Activated CD4-positive, alpha-beta T cell treated with anti-CD3 and anti-CD28 coated beads, Interleukin-2, amount 50 U/mL, for 1 hour (primary cell): ENCODE data around the gene IL1RN.

Source experiments
- DNase-seq: peaks from one replicate; pipeline ENCODE4 v3.0.0-alpha.2; 2020

The IL1RN gene

GRCh38 chr2:113129519-113130078 lies 2.2 kb downstream of the IL1RN start:
- no peak for DNase-seq

- no peak for DNase-seq
Measured at GRCh38 chr2:113131352-113132185, 4.2 kb downstream of the IL1RN start.

DNA sequence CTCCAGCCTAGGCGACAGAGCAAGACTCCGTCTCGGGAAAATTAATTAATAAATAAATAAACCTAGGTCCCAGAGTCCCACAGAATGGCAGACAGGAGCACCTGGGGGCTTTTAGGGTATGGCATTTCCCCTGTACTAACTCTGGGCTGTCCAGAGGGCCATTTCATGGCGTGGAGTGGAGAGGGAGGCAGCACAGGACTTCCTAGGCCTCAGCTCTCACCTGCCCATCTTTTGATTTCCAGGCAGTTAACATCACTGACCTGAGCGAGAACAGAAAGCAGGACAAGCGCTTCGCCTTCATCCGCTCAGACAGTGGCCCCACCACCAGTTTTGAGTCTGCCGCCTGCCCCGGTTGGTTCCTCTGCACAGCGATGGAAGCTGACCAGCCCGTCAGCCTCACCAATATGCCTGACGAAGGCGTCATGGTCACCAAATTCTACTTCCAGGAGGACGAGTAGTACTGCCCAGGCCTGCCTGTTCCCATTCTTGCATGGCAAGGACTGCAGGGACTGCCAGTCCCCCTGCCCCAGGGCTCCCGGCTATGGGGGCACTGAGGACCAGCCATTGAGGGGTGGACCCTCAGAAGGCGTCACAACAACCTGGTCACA lies 5.1 kb downstream of the IL1RN start:
- no peak for DNase-seq

DNA sequence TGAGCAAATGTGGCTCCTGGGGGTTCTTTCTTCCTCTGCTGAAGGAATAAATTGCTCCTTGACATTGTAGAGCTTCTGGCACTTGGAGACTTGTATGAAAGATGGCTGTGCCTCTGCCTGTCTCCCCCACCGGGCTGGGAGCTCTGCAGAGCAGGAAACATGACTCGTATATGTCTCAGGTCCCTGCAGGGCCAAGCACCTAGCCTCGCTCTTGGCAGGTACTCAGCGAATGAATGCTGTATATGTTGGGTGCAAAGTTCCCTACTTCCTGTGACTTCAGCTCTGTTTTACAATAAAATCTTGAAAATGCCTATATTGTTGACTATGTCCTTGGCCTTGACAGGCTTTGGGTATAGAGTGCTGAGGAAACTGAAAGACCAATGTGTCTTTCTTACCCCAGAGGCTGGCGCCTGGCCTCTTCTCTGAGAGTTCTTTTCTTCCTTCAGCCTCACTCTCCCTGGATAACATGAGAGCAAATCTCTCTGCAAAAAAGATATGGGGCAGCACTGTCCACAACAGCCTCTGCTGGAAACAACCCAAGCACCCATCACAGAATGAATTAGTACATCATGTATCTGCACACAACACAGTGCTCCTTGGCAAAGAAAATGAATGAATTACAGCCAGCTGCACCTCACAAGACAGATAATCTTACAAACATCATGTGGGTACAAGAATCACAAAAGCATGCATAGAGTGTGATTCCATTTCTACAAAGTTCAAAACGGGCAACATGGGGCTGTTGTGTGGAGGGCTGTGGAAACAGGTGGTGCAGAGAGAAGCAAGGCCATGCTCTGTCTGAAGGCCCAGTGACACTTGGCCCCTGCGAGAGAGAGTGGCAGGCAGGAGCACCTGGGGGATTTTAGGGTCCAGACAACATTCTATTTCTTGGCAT lies 6.6 kb downstream of the IL1RN start:
- DNase-seq, result no peak

- DNase-seq, result no peak
Measured at GRCh38 chr2:113134717-113135116, 7.3 kb downstream of the IL1RN start.

DNA sequence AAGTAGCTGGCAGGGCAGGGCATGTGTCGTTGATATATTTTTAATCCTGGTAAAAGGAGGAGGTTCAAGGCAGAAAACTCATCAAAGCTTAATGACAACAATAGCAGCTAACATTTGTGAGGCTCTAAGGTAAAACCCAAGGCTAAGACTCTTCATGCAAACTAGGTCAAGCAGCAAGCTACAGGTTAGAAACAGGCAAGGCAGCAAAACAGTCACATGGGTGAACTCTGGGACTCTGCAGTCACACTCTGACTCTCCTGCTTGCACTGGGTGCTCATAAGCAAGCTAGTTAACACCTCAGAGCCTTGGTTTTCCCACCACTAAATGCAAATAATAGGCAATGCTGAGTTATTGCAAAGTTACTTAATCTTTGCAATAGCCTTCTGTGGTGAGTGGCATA lies 7.9 kb downstream of the IL1RN start:
- DNase-seq, result no peak

DNA sequence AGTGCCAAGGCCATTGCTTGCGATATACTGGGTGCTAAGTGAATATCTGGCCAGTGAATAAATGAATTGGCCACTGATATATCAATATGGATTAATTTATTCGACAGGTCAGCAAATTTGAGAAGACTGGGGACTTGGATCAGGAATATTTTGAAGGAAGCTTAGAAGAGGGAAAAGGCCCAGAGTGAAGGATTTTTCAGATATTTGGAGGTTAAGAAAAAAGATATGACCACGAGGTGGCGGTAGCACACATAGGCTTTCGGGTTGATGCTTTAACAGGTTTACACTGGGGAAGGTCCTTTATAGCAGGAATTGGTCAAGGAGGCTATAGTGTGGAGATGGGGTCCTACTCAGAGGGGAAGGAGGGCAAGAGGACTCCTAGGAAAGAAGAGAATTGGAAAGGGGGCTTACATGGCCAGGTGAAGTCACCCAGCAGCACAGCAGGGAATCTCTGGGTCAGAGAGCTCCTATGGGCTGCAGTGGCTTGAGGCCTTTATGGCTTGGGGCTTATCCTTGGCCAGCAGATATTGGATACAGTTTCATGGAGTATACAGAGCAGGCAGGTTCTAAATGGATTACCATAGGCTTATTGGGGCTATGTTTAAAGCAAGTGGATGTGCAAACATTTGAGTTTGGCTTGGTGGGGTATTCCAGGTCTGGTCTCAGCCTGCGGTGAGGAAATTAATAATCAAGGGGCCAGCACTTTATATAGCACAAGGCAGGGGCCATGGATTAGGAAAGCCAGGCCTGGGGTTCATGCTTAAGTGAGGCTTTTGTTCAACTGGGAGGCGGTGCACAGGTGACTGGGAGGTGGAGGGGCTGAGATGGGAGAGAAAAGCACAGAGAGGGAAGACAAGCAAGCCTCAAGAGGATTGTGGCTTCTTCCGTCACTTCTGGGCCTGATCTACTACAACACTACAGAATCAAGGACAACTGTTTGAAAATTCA lies 9.7 kb downstream of the IL1RN start:
- peak; percentile 23 for DNase-seq

DNA sequence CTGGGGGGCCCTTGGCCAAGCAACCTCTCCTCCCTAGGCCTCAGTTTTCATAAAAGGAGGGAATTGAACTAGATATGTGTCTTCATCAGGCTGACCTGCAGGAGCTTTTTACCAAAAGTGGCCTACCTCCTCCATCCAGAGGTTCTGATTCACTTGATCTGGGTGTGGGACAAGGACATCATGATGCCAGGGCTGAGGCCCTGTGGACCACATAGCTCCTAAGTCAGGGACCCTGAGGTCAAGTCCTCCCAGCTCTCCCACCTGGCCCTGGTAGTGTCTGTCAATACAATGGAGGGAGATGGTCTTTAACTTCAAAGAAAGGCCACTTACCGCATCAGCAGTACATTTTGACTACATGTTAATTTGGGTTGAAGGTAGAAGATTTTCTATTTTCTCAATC lies 10.4 kb downstream of the IL1RN start:
- no peak for DNase-seq

DNA sequence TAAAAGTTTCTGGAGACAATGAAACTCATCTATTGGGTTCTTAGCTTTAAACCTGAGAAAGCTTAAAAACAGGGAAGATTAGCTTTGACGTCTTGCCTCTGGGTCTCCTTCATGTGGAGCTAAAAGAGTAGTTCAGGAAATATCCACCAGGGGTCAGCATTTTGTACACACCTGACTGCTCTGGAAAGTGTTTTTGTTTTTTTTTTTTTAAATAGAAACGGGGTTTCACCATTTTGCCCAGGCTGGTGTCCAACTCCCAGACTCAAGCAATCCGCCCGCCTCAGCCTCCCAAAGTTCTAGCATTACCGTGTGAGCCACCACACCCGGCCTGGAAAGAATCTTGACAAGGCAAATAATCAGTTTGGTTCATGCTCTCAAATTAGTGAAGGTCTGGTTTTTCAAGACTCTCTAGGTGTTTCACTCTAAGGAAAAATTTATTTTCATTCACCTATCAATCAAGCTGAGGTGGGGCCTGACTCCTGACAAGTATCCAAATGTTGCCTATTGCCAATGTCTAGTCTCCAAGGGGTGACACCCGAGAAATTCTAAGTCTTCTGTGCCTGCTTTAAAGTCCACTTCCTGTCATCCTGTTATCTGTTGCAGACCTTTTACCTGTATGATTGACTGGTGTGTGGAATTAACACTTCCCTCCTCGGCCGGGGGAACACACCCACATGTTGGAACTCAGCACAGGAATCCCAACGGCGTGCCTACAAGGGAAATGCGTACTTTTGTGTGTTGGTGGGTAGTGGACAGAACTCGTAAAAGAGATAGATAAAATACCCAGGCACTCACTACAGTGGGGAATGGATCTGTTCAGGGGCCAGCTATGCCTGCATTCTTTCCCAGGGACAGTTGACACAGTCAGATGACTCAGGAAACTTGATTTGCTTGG lies 11.3 kb downstream of the IL1RN start:
- DNase-seq, result peak; percentile 21

DNA sequence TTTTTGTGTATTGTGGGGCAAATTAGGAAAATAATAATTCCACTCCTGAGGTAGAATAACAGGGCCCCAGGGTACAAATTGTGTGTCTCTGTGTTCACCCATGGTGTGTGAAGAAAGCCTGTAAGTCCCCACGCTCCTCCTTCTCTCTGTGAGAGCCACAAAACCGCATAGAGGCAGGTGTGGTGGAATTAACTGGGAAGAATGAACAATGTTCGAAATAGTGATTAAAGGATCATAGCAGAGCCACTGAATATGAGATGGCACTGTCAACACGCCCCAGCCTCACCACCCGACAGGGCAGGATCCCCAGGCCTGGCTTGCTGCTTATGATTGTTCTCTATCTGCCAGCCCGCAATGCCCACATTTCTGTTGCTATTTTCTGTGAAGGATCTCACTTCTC lies 14.1 kb downstream of the IL1RN start:
- no peak for DNase-seq

- DNase-seq, result no peak
Measured at GRCh38 chr2:113142290-113142689, 14.9 kb downstream of the IL1RN start.

DNA sequence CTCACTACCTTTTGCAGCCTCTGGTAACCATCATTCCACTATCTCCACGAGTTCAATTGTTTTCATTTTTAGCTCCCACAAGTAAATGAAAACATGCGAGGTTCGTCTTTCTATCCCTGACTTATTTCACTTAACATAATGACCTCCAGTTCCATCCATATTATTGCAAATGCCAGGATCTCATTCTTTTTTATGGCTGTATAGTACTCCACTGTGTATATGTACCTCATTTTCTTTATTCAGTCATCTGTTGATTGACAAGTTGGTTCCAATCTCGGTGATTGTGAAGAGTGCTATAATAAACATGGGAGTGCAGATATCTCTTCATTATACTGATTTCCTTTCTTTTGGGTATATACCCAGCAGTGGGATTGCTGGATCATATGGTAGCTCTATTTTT lies 16.9 kb downstream of the IL1RN start:
- DNase-seq, result no peak

DNA sequence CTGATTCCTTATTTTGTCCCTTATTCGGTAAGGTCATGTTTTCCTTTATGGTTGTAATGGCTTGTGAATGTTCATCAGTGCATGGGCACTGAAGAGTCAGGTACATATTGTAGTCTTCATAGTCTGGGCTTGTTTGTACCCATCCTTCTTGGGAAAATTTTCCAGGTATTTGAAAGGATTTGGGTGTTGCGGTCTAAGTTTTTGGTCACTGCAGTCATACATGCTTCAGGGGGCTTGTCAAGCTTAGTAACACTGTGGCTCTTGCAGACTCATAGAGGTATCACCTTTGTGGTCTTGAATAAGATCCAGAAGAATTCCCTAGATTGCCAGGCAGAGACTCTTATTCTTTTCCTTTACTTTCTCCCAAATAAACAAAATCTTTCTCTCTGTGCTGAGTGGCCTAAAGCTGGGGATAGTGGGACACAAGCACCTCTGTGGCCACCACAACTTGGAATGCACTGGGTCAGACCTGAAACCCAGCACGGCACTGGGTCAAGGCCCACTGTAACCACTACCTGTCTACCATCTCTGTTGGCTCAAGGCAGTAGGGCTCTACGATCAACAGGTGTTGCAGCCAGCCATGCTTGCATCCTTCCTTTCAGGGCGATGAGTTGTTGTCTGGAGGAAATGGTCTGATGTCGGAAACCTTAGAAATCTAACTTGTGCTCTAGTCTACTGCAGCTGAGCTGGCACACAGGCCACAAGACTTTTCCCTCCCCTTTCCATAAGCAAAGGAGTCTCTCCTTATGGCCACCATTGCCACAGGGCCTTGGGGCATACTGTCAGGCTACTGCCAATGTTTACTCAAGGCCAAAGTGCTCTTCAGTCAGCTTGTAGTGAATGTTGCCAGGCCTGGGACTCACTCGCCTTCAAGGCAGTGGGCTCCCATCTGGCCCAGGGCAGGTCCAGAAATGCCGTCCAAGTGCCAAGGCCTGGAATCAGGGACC lies 21.5 kb downstream of the IL1RN start:
- no peak for DNase-seq

GRCh38 chr2:113149553-113150257 lies 22.3 kb downstream of the IL1RN start:
- no peak for DNase-seq

DNA sequence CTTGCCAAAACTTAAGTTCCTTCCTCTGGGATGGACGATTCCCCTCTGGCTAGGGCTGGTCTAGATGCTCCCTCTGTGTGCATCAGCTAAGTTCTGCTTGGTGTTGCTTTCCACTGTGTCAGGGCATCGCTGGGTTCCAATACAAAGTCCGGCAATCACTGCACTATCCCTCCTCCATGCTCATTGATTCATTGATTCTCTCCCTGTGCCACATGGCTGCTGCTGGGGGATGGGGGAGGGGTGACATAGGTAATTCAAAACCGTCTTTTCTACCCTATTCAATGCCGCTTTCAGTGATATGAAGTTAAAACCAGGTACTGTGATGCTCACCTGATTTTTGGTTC lies 22.8 kb downstream of the IL1RN start:
- no peak for DNase-seq

GRCh38 chr2:113155331-113155730 lies 27.9 kb downstream of the IL1RN start:
- no peak for DNase-seq

DNA sequence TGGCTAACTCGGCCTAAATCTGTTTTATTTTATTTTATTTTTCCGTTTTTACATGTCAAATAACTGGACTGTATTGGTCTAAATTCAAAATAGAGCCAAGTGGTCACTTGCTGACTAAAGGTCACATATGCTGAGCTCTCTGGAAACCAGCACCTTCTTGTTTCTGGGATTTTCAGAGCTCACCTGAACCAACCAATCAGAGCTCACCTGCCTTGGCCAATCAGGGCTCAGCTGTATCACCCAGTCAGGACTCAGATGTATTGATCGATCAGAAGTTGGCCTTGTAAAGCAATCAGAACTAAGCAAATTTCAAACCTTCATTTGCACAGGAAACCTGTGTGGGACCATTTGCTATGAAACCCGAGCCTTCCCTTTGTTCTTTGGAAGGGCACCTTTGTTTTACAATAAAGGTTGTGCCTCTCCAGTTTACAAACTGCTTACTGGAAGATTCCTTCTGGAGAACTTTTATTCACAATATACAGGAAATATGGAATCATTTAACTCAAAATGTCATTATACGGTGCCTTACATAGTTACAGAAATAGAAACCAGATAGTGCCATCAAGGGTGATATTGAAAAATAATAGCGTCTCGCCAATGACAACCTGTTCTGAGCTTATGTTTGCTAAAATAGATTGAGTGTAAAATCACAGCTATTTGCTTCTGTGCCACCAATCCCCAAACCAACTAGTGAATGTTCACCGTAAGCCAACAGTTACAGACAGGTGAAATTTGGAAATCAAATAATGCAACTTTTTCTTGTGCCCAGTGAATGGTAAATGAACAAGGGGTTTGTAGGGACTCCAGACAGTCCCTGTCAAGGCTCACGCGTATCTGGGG lies 29.1 kb downstream of the IL1RN start:
- no peak for DNase-seq
